NOMO-1 treated with dmso at 0.1 percent for 144 hours (cell line): ENCODE results near the gene CPSF6.
"Not testable (repeated sequence)": the region's sequence is repeated elsewhere in the genome, so short reads cannot be mapped to it uniquely, and the experiment has no call there.

Source experiments
- DNase-seq: peaks from one replicate; lab custom pipeline; 2025; ENCODE audit not compliant: unreplicated experiment; lab: John Stamatoyannopoulos, UW

The CPSF6 gene, protein sequence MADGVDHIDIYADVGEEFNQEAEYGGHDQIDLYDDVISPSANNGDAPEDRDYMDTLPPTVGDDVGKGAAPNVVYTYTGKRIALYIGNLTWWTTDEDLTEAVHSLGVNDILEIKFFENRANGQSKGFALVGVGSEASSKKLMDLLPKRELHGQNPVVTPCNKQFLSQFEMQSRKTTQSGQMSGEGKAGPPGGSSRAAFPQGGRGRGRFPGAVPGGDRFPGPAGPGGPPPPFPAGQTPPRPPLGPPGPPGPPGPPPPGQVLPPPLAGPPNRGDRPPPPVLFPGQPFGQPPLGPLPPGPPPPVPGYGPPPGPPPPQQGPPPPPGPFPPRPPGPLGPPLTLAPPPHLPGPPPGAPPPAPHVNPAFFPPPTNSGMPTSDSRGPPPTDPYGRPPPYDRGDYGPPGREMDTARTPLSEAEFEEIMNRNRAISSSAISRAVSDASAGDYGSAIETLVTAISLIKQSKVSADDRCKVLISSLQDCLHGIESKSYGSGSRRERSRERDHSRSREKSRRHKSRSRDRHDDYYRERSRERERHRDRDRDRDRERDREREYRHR

DNA sequence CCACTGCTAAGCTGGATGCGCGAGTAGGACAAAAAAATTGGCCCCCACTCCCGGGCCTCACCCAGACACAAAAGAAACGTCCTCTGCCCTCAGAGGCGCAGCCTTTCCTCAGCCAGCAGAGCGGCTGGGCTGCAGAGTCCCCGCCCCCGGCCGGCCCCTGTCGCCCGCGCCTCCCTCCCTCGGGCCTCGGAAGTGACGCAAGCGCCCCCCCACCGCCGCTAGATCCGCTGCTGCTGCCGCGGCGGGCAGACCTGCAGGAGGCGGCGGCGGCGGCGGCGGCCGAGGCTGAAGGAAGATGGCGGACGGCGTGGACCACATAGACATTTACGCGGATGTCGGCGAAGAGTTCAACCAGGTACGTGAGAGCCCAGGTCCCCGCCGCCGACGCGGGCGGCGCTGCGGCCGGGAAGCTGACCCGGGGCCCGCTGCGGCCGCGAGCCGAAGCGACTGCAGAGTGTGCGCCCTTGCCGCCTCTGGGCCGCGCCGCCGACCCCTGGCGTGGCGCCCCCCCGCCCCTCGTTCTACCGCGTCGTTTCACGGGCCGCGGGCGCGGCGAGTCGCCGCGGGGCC, at the start of gene CPSF6:
Gene CPSF6 (plus strand): TSS at position 218 of the 570 bp plus-strand sequence. CDS start 78 bp downstream, at position 296.
- DNase-seq = peak; percentile 97

DNA sequence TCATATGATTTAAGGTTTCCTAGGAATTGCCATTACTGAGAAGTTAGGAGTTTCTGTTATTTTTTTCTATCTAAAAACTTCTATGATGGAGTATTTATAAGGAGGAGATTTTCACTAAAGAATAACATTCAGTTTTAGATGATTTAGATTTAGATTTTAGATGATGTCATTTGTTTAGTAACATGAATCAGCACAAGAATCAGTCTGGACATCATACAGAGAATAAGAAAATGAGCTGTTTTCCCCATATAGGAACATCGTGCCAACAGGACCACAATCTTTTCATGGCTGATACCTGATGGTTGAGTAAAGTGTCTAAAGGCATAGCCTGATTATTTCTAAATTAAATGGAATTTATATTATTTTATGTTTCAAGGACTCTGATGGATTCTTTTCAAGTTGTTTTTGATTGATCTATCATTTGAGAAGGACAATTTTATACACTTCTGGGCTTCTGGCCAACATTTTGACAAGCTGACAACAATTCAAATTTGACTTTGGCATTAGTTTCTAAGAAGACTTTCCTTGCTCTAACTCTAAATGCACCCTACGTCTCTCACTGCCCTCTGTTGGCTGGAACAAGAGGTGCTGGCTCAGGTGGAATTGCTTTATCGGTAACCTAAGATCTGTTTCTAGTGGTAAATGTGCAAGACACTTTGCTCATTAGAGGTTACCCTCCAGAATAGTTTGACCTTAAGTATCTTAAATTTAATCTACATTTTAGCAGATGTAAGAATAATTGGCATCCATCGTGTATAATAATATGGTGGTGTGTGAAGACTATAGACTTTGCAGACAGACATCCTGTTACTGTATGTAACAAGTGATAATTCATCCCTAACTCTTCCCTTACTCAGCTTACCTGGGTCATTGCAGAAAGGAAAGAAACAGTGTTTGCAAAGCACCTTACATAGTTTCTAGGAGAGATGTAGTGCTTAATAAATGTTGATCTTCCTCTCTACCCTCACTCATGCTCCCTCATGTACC, 42.8 kb upstream of the CPSF6 start:
- DNase-seq = no peak

DNA sequence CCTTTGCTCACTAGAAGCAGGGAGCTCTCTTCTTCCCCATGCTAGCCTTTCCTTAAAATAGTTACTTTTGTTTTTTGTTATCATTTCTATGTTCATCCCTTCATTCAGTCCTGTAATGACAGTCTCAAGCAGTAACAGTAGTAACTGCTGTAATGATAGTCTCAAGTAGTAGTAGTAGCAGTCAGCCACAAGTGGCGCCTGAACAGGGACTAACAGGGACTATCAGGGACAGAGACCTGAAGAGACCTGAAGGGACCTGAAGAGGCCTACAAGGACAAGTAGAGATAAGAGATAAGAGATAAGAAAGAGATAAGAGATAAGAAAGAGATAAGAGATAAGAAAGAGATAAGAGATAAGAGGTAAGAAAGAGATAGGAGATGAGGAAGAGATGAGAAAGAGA, 39.4 kb upstream of the CPSF6 start:
- DNase-seq = not testable (repeated sequence)

DNA sequence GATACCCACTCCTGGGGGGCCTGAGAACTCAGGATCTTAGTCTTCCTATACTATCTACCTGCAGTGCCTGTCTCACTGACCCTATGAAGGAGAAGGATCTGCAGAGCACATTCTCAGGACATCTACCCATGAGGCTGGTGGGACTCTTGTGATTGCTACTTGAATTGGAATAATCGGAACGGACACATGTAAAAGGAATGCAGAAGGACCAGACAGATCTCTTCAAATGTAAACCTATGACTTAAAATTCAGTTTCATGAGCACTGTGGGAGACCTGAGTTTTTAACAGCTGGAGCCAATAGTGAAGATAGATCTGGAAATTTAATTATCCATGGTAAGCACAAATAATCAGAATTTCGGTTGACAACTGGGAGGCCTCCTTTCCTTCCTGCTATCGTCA, 35.2 kb upstream of the CPSF6 start:
- no peak for DNase-seq

DNA sequence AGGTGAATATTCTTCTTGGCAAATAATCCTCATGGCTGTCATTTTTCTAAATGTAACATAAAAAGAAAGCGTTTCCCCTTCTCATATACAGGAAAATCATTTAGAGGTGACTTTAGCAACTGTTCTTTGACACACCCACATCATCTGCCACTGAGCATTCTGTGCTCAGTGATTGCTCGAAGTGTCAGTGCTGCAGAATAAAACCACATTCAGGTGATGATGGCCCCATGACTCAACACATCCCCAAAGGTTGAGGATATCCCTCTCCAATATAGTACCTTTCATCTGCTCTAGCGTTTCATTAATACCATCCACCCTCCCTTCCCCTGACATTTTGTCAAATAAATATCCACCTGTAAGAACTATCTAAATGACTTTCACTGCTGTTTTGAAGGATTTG, 28.7 kb upstream of the CPSF6 start:
- no peak for DNase-seq

DNA sequence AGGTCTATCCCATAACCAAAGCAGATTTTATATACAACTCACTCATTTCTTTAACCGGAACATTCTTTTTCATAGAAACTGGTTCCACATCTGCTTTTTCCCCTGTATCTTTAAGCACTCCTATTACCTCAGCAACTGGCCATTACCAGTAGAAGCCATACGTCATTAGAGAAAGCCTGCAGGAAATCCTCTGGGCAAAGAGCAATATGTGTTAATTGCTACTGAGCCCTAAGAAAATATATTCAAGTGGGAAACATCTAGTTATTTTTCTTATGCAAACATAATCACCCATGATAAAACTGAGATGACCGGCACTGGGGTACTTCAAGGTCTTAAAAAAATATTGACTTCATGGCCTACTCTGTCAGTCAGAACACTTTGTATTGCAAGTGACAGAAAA, 28.2 kb upstream of the CPSF6 start:
- no peak for DNase-seq

DNA sequence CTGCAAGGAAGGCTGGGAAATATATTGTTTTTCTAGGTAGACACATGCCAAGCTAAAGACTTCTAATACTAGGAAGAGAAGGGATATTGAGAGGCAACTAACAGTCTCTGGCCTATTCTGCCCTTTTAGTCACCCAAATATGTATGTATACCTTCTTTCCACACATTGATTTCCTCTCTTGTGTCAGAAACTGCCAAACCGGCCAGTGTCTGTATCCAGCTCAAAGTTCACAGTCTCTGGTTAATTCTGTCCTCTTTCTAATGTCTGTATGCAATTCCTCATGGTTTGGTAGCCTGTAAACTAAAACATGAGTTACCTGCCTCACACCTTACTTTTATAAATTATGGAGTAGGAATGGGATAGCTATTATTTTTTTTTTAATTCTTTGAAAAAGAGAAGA, 25.2 kb upstream of the CPSF6 start:
- no peak for DNase-seq

DNA sequence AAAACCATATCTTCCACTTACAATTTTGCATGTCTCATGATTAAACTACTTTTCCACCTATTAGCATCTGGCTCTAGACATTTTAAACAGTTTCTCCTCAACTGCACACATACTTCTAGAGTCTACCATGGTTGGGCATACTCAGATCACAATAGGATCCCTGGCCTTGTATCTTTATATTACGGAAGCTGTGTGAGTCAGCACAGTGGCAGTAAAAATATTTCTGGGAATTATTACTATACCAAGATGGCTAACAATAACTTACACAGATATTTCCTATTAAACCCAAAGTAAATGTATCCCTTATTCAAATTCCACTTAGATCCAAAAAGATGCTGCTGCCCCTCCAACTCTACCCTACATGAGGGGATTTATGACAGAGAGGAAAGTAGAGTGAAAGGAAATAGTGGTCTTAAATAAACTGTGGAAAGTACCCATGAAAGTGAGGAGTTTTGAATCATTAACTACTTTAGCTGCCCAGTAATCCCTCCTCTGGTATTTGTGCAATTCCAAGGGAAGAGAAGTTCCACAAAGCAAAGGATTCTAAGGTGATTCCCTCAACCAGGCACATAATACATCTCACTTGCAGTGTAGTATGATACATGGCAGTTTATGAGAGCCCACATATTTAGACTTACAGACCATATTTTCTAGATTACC, 14.0 kb upstream of the CPSF6 start:
- no peak for DNase-seq

DNA sequence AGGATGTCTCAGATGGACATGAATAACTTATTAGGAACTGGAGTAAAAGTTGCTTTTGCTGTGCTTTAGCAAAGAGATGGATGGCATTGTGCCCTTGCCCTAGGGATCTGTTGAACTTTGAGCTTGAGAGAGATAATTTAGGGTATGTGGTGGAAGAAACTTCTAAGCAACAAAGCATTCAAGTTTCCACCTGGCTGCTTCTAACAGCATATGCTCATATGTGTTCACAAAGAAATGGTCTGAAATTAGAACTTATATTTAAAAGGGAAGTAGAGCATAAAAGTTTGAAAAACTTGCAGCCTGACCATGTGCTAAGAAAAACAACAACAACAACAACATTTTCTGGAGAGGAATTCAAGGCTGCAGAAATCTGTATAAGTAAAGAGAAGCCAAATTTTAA, 7.9 kb upstream of the CPSF6 start:
- DNase-seq = no peak

DNA sequence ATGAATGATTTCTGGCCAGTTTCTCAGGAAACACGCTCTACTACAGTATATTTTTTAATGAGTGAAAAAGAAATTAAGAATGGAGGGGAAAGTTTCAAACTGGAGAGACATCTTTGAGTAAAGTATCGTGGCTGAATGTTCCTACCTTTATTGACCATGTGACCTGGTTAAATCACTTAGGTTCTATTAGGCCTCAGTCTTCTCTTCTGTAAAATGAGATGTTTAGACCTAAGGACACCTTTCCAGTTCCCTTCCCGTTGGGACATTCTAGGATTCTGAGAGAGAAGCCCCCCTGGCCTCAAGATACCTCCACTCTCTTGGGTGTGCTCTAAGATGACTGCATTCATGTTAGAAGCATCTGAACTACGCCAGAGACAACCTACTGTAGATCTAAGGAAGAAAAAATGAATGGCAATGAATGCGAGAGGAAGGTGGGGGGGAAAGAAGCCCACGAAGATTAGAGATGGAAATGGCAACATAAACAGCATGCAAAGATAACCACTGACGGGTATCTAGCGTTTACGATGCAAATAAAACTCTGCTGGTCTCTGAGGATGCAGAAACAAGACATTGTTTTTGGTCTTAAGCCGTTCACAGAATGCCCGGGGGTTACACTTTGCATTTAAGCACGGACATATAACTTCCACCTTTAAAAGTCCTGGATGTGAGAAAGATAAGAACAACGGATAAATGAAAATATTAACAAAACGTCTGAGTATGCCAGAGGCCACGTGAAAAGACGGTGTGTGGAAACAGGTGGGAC, 599 bp upstream of the CPSF6 start:
- DNase-seq = no peak

DNA sequence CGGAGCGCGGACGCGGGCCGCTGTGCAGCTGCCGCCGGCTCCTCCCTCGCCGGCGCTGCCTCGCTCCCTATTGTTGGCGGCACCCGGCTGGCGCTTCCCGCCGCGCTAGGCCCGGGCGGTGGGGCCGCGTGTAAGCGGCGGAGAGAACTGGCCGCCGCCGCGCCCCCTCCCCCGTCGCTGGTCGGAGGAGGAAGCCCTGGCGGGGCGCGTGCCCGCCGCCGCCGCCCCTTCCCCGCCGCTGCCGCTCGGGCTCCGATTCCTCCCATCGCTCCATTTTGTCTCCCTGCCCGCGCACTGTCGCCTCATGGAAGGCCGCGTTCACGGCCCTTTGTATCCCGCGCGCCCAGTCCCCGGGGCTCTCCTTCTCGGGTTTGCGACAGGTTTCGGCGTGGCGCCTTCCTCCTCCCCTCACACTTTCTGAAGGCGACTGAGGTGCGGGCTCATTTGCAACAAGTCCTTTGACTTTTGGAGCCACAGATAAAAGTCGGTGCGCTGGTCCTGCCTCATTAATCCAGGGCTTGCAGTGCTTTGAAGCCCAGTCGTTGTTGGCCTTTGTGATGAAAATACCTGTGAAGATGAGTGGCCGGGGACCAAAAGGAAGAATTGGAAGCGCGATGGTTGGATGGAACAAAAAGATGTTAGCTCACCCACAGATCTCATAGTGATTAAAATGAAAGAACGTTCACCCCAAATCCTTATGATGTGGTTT, 707 bp downstream of the CPSF6 start:
- no peak for DNase-seq

DNA sequence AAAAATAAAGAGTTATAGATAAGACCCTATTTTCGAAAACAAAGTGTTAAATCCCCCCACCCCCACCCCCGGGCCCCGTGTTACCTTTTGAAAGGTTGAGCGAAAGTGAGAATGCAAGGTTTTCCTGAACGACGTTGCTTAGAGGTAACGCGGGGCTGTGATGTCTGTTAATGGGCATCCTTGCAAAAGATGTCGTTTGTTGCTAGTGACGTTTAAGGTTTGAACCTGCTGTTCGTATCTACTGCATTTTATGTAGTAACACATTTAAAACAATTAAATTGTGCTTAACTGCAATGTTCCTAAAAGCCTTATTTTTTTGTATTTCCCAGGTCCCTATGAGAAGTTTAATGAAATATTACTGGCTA, 1.2 kb downstream of the CPSF6 start:
- DNase-seq = no peak

DNA sequence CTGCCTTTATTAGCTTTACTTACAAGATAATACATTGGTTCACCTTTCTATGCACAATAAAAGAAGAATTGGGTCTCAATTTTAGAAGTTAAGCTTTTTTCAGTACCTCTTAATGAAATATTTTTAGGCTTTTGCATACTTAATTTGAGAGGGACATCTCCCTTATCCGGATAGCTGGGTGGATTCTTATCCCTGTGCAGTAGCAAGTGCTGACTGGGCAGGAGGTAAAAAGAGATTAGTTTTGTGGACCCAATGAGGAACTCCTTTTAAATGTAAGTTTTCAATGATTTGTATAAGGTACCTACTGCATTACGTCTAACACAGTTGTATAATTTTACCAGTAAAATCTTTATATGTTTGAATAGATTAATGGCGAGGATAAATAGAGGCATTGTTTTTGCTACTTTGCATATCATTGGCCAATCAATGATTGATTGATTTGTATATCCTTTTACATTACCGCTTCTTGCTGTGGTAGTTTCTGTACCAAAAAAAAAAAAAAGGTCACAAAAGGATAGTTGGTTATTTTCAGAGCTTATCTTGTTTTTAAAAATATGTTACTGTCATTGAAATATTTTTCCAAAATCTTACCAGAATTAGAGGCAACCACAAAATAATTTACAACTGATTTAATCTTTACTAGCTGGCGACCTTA, 2.2 kb downstream of the CPSF6 start:
- DNase-seq = no peak

DNA sequence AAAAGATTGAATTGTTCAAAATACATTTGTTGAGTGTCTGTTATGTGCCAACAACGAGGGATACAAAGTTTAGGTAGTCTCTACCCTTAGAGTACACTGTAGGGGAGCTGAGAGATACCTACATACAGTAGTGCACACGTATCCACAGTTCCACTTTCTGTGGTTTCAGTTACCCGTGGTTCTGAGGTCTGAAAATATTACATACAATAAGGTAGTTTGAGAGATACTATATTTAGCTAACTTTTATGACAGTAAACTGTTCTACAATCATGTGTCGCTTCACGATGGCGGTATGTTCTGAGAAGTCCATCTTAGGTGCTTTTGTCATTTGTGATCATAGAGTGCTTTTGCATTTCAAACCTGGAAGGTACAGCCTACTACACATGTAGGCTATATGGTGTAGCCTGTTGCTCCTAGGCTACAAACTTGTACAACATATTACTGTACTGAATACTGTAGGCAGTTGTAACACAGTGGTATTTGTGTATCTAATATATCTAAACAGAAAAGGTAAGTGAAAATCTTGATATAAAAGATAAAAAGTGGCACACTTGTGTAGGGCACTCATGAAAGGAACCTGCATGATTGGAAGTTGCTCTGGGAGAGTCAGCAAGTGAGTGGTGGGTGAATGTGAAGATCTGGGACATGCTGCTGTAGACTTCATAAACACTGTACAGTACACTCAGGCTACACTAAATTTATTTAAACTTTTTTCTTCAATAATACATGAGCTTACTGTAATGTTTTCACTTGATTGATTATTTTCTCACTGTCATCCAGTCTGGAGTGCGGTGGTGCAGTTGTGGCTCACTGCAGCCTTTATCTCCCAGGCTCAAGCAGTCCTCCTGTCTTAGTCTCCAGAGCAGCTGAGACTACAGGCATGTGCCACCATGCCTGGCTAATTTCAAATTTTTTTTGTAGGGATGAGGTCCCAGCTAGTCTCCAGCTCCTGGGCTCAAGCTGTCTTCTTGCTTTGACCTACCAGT, 4.0 kb downstream of the CPSF6 start:
- DNase-seq = no peak

DNA sequence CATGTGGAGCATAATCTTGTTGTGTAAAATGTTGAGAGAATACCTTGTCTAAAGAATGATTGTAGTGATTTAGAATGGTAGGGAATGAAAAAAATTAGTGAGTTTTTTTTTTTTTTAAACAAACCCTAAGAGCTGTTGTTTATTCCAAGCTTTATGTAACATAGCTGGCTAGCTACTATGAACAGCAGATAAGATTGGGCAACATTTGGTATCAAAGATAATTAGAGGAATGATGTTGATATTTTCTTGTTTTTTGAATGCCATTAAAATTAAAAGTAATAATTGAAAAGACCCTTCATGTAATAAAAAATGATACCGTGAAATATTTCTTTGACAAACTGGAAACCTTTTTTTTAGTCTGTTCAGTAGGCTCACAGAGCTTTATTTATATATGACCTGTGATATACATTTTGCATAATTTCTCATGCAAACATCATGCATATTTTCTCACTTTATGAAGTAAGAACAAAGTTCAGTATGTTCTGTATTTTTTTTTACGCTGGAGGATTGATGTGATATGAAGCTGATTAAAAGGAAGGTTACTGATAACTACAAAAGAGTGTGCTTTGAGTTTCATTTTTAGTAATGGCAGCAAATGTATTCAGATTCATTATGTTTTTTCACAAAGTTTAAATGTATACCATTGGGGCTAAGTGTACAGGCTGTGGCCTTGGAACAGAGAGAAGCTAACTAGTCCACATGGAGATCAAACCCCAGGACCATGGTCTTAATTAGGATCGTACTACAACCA, 8.1 kb downstream of the CPSF6 start:
- DNase-seq = no peak

DNA sequence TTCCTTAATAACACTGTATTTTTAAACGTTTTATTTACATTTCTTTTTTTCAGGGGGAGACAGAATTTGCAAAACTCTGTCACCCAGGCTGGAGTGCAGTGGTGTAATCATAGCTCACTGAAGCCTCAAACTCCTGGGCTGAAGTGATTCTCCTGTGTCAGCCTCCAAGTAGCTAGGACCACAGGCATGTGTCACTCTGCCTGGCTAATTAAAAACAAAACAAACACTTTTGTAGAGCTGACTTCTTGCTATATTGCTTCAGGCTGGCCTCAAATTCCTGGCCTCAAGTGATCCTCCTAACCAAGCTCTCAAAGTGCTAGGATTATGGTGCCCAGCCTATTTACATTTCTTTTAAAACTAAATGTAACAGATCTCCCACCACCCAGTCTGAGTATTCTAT, 12.7 kb downstream of the CPSF6 start:
- no peak for DNase-seq

DNA sequence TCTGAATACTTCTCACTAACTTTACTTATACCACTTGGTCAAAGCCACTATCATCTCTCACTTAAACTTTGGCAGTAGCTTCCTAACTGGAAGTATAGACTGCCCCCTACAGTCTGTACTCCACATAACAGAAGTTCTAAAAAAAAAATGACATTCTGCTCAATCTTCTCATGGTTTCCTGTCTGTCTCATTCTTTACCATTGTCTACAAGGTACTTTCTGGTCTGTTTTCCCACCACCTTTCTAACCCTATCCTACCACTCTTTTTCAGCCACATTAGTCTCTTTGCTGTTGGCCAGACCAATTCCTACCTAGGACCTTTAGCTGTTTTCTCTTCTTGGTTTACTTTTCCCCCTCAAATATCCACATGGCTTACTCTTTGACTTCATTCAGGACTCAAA, 14.7 kb downstream of the CPSF6 start:
- peak; percentile 38 for DNase-seq
